ENCODE results near the gene ZBTB7A.
A peak's percentile ranks its signal among the peaks of the same experiment; 100 is the strongest.

Gene ZBTB7A

GRCh38 chr19:4066682-4067395 is at the start of gene ZBTB7A:
Gene ZBTB7A, minus strand, starts transcription at chr19:4066899. Its CDS starts 11,667 bp downstream, at chr19:4055232.
- DNase-seq (ENCODE audit: low read depth in 3 of 3): peak; percentile 38 to 63 (median 52)

- no peak for DNase-seq (ENCODE audit: low read depth in 3 of 3)
Measured at GRCh38 chr19:4115818-4116385, 49.2 kb upstream of the ZBTB7A start.

- DNase-seq (ENCODE audit: low read depth in 3 of 3): peak in 2 of 3 experiments; percentile 20 to 50
Measured at GRCh38 chr19:4115050-4115817, 48.5 kb upstream of the ZBTB7A start.

GRCh38 chr19:4114181-4114580 is 47.5 kb upstream of the ZBTB7A start:
- DNase-seq (ENCODE audit: low read depth in 3 of 3): no peak

- no peak for DNase-seq (ENCODE audit: low read depth in 3 of 3)
Measured at GRCh38 chr19:4113398-4114088, 46.8 kb upstream of the ZBTB7A start.

GRCh38 chr19:4112367-4112766 is 45.7 kb upstream of the ZBTB7A start:
- no peak for DNase-seq (ENCODE audit: low read depth in 3 of 3)

- no peak for DNase-seq (ENCODE audit: low read depth in 3 of 3)
Measured at GRCh38 chr19:4109626-4109945, 42.9 kb upstream of the ZBTB7A start.

- peak in 2 of 3 experiments; percentile 29 to 54 for DNase-seq (ENCODE audit: low read depth in 3 of 3)
Measured at GRCh38 chr19:4108767-4109625, 42.3 kb upstream of the ZBTB7A start.

- DNase-seq (ENCODE audit: low read depth in 3 of 3): peak in 1 of 3 experiments; percentile 28
Measured at GRCh38 chr19:4103080-4103433, 36.4 kb upstream of the ZBTB7A start.

- DNase-seq (ENCODE audit: low read depth in 3 of 3): no peak
Measured at GRCh38 chr19:4102339-4103079, 35.8 kb upstream of the ZBTB7A start.

- no peak for DNase-seq (ENCODE audit: low read depth in 3 of 3)
Measured at GRCh38 chr19:4101496-4101770, 34.7 kb upstream of the ZBTB7A start.

GRCh38 chr19:4100647-4101495 is 34.2 kb upstream of the ZBTB7A start:
- no peak for DNase-seq (ENCODE audit: low read depth in 3 of 3)

GRCh38 chr19:4099041-4099764 is 32.5 kb upstream of the ZBTB7A start:
- DNase-seq (ENCODE audit: low read depth in 3 of 3): no peak

GRCh38 chr19:4098493-4098892 is 31.8 kb upstream of the ZBTB7A start:
- no peak for DNase-seq (ENCODE audit: low read depth in 3 of 3)

- DNase-seq (ENCODE audit: low read depth in 3 of 3): no peak
Measured at GRCh38 chr19:4097501-4097900, 30.8 kb upstream of the ZBTB7A start.

GRCh38 chr19:4096049-4096892 is 29.6 kb upstream of the ZBTB7A start:
- DNase-seq (ENCODE audit: low read depth in 3 of 3): no peak

GRCh38 chr19:4095488-4095844 is 28.8 kb upstream of the ZBTB7A start:
- DNase-seq (ENCODE audit: low read depth in 3 of 3): no peak

- DNase-seq (ENCODE audit: low read depth in 3 of 3): no peak
Measured at GRCh38 chr19:4094761-4095487, 28.2 kb upstream of the ZBTB7A start.
